GM12878 (cell line): Measurements from ENCODE around the gene AGBL1. TPM values are rescaled to one million over a fixed set of nuclear protein-coding genes. Genes with fewer than 3 reads are reported as not detected.

Experiments
- ATAC-seq: fragments of 200-7000 bp; cut with Tn5 transposase; 3 replicates; pipeline ENCODE4 v1.9.1; 2020; ENCODE audit warnings: mild to moderate bottlenecking, moderate library complexity
- BruUV-seq: library from RNA; stranded (reverse); fragments of 400-500 nt; replicated peaks from 2 replicates; lab custom pipeline; 2021; lab: Mats Ljungman, UMichigan
- CTCF ChIA-PET: fragments of 300-600 bp; sonication (Branson Sonifier 250); formaldehyde crosslinking; extraction: SDS; loops from one replicate; lab custom pipeline; 2021; ENCODE audit warnings: inconsistent platforms; lab: Yijun Ruan, JAX
- POLR2A ChIA-PET: fragments of 350-600 bp; formaldehyde crosslinking; extraction: SDS; loops from one replicate; lab custom pipeline; 2021; ENCODE audit warnings: inconsistent platforms; lab: Charles Lee
- RAD21 ChIA-PET: fragments of 300-600 bp; sonication (Branson Sonifier 250); formaldehyde crosslinking; loops from one replicate; lab custom pipeline; 2023; ENCODE audit warnings: antibody characterized with exemption; ENCODE audit not compliant: unreplicated experiment; lab: Charles Lee
- SMC1A ChIA-PET: fragments of 300-600 bp; sonication (Branson Sonifier 250); formaldehyde crosslinking; loops from one replicate; lab custom pipeline; 2023; ENCODE audit not compliant: unreplicated experiment, uncharacterized antibody; lab: Charles Lee
- DNase-seq: peaks from one replicate; pipeline ENCODE4 v3.0.0-alpha.2; 2011; ENCODE audit warnings: low read depth, low spot score
- FAIRE-seq: peaks from 3 replicates; lab custom pipeline; 2011; peaks lifted over from hg19 to GRCh38; lab: Jason Lieb, UNC
- H2AFZ ChIP-seq: 2 replicates; pipeline ENCODE4 v1.6.0; 2011; ENCODE audit warnings: low read depth, low read length, control low read depth; ENCODE audit not compliant: control insufficient read depth
- H3K27ac ChIP-seq: 2 replicates; pipeline ENCODE4 v1.5.1; 2011; ENCODE audit warnings: control low read depth; ENCODE audit not compliant: control insufficient read depth, insufficient read depth
- H3K27me3 ChIP-seq, 2 experiments: replicated peaks in 1 of 2; 2 replicates each; pipeline versions ENCODE4 v1.6.0 to v1.6.1; 2011; ENCODE audit warnings: low read length in 1 of 2; ENCODE audit not compliant: control insufficient read depth in 2 of 2, insufficient read depth in 2 of 2
- H3K36me3 ChIP-seq, 2 experiments: 2 replicates each; pipeline ENCODE4 v1.5.1; 2011; ENCODE audit warnings: low read length in 1 of 2; ENCODE audit not compliant: control insufficient read depth in 2 of 2, insufficient read depth in 2 of 2
- H3K4me1 ChIP-seq: 2 replicates; pipeline ENCODE4 v1.6.1; 2011; ENCODE audit warnings: mild to moderate bottlenecking, low read length, moderate library complexity, mixed read lengths; ENCODE audit not compliant: control insufficient read depth, insufficient read depth
- H3K4me2 ChIP-seq: 2 replicates; pipeline ENCODE4 v1.6.0; 2011; ENCODE audit warnings: control low read depth; ENCODE audit not compliant: control insufficient read depth, insufficient read depth
- H3K4me3 ChIP-seq: fragments of 200-600 bp; sonication (generic); 2 replicates; pipeline ENCODE4 v1.5.1; 2016
- H3K79me2 ChIP-seq: 2 replicates; pipeline ENCODE4 v1.6.0; 2011; ENCODE audit warnings: low read length; ENCODE audit not compliant: control insufficient read depth, insufficient read depth
- H3K9ac ChIP-seq: 2 replicates; pipeline ENCODE4 v1.8.0; 2011; ENCODE audit warnings: low read length, control low read depth, mixed read lengths; ENCODE audit not compliant: control insufficient read depth, insufficient read depth
- H3K9me3 ChIP-seq: replicated peaks from 3 replicates; pipeline ENCODE4 v1.5.1; 2011; ENCODE audit warnings: mild to moderate bottlenecking, low read length; ENCODE audit not compliant: control insufficient read depth, insufficient read depth
- H4K20me1 ChIP-seq: 2 replicates; pipeline ENCODE4 v1.6.0; 2011; ENCODE audit not compliant: control insufficient read depth, insufficient read depth
- ASH2L ChIP-seq: fragments of 300-600, 200-600 bp; sonication (generic); IDR thresholded peaks from 2 replicates; pipeline ENCODE4 v1.6.1; 2017; ENCODE audit warnings: low read depth, mild to moderate bottlenecking, borderline replicate concordance
- CHD4 ChIP-seq: fragments of 200-600 bp; sonication (generic); IDR thresholded peaks from 2 replicates; pipeline ENCODE4 v1.6.1; 2016; ENCODE audit warnings: mild to moderate bottlenecking
- CREB1 ChIP-seq: IDR thresholded peaks from 2 replicates; pipeline ENCODE4 v1.6.1; 2012; ENCODE audit warnings: low read depth, mild to moderate bottlenecking, inconsistent platforms
- IKZF2 ChIP-seq, 2 experiments: fragments of 450-650 bp; IDR thresholded peaks; 2 replicates each; pipeline ENCODE4 v1.6.1; 2017; ENCODE audit warnings: mild to moderate bottlenecking in 2 of 2, moderate library complexity in 2 of 2
- IRF5 ChIP-seq: fragments of 450-650 bp; IDR thresholded peaks from 2 replicates; pipeline ENCODE4 v1.6.1; 2017; ENCODE audit warnings: borderline replicate concordance
- KDM1A ChIP-seq: fragments of 200-600 bp; sonication (generic); IDR thresholded peaks from 2 replicates; pipeline ENCODE4 v1.6.1; 2016; ENCODE audit warnings: borderline replicate concordance
- MLLT1 ChIP-seq: fragments of 450-650 bp; IDR thresholded peaks from 2 replicates; pipeline ENCODE4 v1.6.1; 2016; ENCODE audit warnings: mild to moderate bottlenecking
- NKRF ChIP-seq: fragments of 450-650 bp; conservative IDR thresholded peaks from 2 replicates; pipeline ENCODE4 v1.6.1; 2017; ENCODE audit warnings: mild to moderate bottlenecking, moderate library complexity
- NRF1 ChIP-seq: conservative IDR thresholded peaks from 2 replicates; pipeline ENCODE4 v1.6.1; 2011; ENCODE audit warnings: mild to moderate bottlenecking, low read depth, low read length, improper control_type of control experiment
- POLR2A ChIP-seq: IDR thresholded peaks from 2 replicates; pipeline ENCODE4 v1.6.1; 2011; ENCODE audit warnings: low read depth, mild to moderate bottlenecking, low read length
- POU2F2 ChIP-seq: IDR thresholded peaks from 3 replicates; pipeline ENCODE4 v1.6.1; 2011; ENCODE audit warnings: low read depth, mild to moderate bottlenecking, low read length, borderline replicate concordance
- SREBF2 ChIP-seq: IDR thresholded peaks from 2 replicates; pipeline ENCODE4 v1.6.1; 2012; ENCODE audit warnings: mild to moderate bottlenecking, low read length
- STAT1 ChIP-seq: fragments of 450-650 bp; conservative IDR thresholded peaks from 2 replicates; pipeline ENCODE4 v1.6.1; 2014; ENCODE audit warnings: antibody characterized with exemption, mild to moderate bottlenecking
- TARDBP ChIP-seq: IDR thresholded peaks from 2 replicates; pipeline ENCODE4 v1.6.1; 2016; ENCODE audit warnings: borderline replicate concordance
- TCF7 ChIP-seq: IDR thresholded peaks from 2 replicates; pipeline ENCODE4 v1.6.1; 2014; ENCODE audit warnings: antibody characterized with exemption, borderline replicate concordance
- YY1 ChIP-seq: IDR thresholded peaks from 2 replicates; pipeline ENCODE4 v1.6.1; 2011; ENCODE audit warnings: low read depth, mild to moderate bottlenecking, low read length
- ZSCAN29 ChIP-seq: fragments of 450-650 bp; IDR thresholded peaks from 2 replicates; pipeline ENCODE4 v1.6.1; 2017; ENCODE audit warnings: mild to moderate bottlenecking, moderate library complexity
- WGBS: methylation state at CpG from one replicate; pipeline ENCODE4 v1.1.6; 2016; ENCODE audit warnings: low lambda C conversion rate; ENCODE audit not compliant: insufficient replicate concordance, insufficient coverage; ENCODE audit errors: missing lambda C conversion rate; 5-methylcytosine and 5-hydroxymethylcytosine counted together
- in situ Hi-C: fragments of 300-500 bp; cut with MboI; formaldehyde crosslinking; loops from 9 replicates; pipeline ENCODE4 v1.14.3; 2018; ENCODE audit warnings: mixed read lengths
- intact Hi-C: fragments of 100-400 bp; cut with micrococcal nuclease; formaldehyde crosslinking; loops from one replicate; pipeline ENCODE4 v1.14.2; 2022; ENCODE audit not compliant: unreplicated experiment
- polyA plus RNA-seq, 11 experiments: library from polyadenylated mRNA; depleted of rRNA in 4 of 11; unstranded in 6 of 11; stranded (reverse) in 5 of 11; fragments of >200 nt; fragmentation: Nextera tagmentation in 4 of 11; fragmentation: Illumina TruSeq in 1 of 11; extraction: Ambion mirVana in 4 of 11; extraction: Trizol in 1 of 11; gene quantifications; 1 replicate in 1 of 11; 2 replicates in 10 of 11; pipeline versions ENCODE4 v1.2.1 to v1.2.3, GENCODE V29; 2011 to 2016; ENCODE audit warnings: inconsistent platforms in 2 of 11, missing spikeins in 2 of 11, low read depth in 1 of 11
- total RNA-seq, 4 experiments: library from RNA; depleted of rRNA in 3 of 4; stranded (reverse); fragments of >200 nt in 3 of 4; fragmentation: Illumina TruSeq in 1 of 4; extraction: Trizol in 1 of 4; gene quantifications; 2 replicates each; pipeline versions ENCODE4 v1.2.1 to v1.2.3, GENCODE V29; 2013 to 2021

AGBL1 gene
- total and polyA plus RNA-seq, 10 of the 15 experiments (the other 5 are each of a cell fraction or from before 2014, with no cell fraction given): not detected

GRCh38 chr15:86685263-86685662 is 605.6 kb downstream of the AGBL1 start:
- Histone ChIP-seq H3K4me2 (no peak overlapping the region), H3K9ac (no peak overlapping the region), H2AFZ (no peak overlapping the region), H3K4me3 (no peak overlapping the region), H3K79me2 (no peaks in the 10 kb centered on the region), H4K20me1 (no peaks in the 10 kb centered on the region), H3K9me3 (no peaks in the 10 kb centered on the region), H3K27ac (no peak overlapping the region), H3K4me1 (no peaks in the 10 kb centered on the region), H3K27me3 (no peaks in the 10 kb centered on the region), H3K36me3 (no peaks in the 10 kb centered on the region)
- intact Hi-C loops: no loop called here
- no TSS peak for BruUV-seq
- ChIA-PET POLR2A (no interaction called here), CTCF (no interaction called here), SMC1A (no interaction called here), RAD21 (no interaction called here)
- FAIRE-seq: no peak
- WGBS: 37% methylated on average over 3 of the region's 3 CpGs
- DNase-seq: no peak
- TF ChIP-seq ZSCAN29: no peak
- no peak for TF ChIP-seq SREBF2
- TF ChIP-seq MLLT1: no peak
- TF ChIP-seq TARDBP: no peak
- TF ChIP-seq KDM1A: no peak
- TF ChIP-seq STAT1: no peak
- TF ChIP-seq CHD4: no peak
- no peak for TF ChIP-seq IRF5
- TF ChIP-seq ASH2L: no peak
- TF ChIP-seq NKRF: no peak
- no peak for TF ChIP-seq POLR2A
- TF ChIP-seq IKZF2 (IDR thresholded peaks at IDR 0.05): no peak
- TF ChIP-seq POU2F2: no peak
- TF ChIP-seq NRF1: no peak
- TF ChIP-seq CREB1: no peak
- no peak for TF ChIP-seq YY1
- no peak for TF ChIP-seq TCF7
- ATAC-seq: no peak
- in situ Hi-C loops: no loop called here
